ENCODE results near the gene NAA20. TPM values are rescaled to one million over a fixed set of nuclear protein-coding genes. Genes with fewer than 3 reads are reported as not detected.
A peak's percentile ranks its signal among the peaks of the same experiment; 100 is the strongest.

The NAA20 gene
- total RNA-seq, 1 experiment from 2014 or later = 81.5 TPM

GRCh38 chr20:19970256-19970765 is 46.9 kb upstream of the NAA20 start:
- intact Hi-C loops (cut with micrococcal nuclease; ENCODE audit: unreplicated experiment) = no loop called here
- CTCF ChIA-PET = no interaction called here
- POLR2A ChIA-PET = no interaction called here
- Histone ChIP-seq H3K4me1 (peaks cover 32% of the 10 kb centered on the region), H3K4me3 (ENCODE audit: low read depth, low read length) (no peak overlapping the region), H3K36me3 (ENCODE audit: control insufficient read depth, insufficient read depth, low read length) (no peaks in the 10 kb centered on the region), H3K27me3 (replicated peaks; ENCODE audit: control insufficient read depth, insufficient read depth, low read length) (no peaks in the 10 kb centered on the region), H3K9me3 (no peaks in the 10 kb centered on the region)
- no peak overlapping the region for H3K4me3 Mint-ChIP-seq (ENCODE audit: unreplicated experiment)
- TF ChIP-seq CTCF (IDR thresholded peaks at IDR 0.05; ENCODE audit: insufficient read depth in 1 of 2, low read depth in 1 of 2, low read length in 1 of 2, severe bottlenecking in 1 of 2, unreplicated experiment in 1 of 2) = no peak
- H3K9me3 Mint-ChIP-seq (ENCODE audit: unreplicated experiment) = no peaks in the 10 kb centered on the region
- peaks cover 5% of the 10 kb centered on the region for H3K36me3 Mint-ChIP-seq (ENCODE audit: insufficient read depth, unreplicated experiment)
- H3K27me3 Mint-ChIP-seq (ENCODE audit: insufficient read depth, unreplicated experiment) = no peaks in the 10 kb centered on the region
- DNase-seq = no peak
- H3K27ac Mint-ChIP-seq (ENCODE audit: unreplicated experiment) = no peak overlapping the region
- peaks cover 50% of the 10 kb centered on the region for H3K4me1 Mint-ChIP-seq (ENCODE audit: low read depth, unreplicated experiment)
- BruUV-seq (replicated peaks) = no TSS peak

- H3K27me3 ChIP-seq (replicated peaks; ENCODE audit: control insufficient read depth, insufficient read depth, low read length) = no peaks in the 10 kb centered on the region
- H3K36me3 ChIP-seq (ENCODE audit: control insufficient read depth, insufficient read depth, low read length) = no peaks in the 10 kb centered on the region
- POLR2A ChIA-PET = no interaction called here
- TF ChIP-seq CTCF (IDR thresholded peaks at IDR 0.05; ENCODE audit: insufficient read depth in 1 of 2, low read depth in 1 of 2, low read length in 1 of 2, severe bottlenecking in 1 of 2, unreplicated experiment in 1 of 2) = no peak
- Mint-ChIP-seq H3K27ac (ENCODE audit: unreplicated experiment) (no peak overlapping the region), H3K36me3 (ENCODE audit: insufficient read depth, unreplicated experiment) (peaks cover 5% of the 10 kb centered on the region), H3K9me3 (ENCODE audit: unreplicated experiment) (no peaks in the 10 kb centered on the region), H3K4me1 (ENCODE audit: low read depth, unreplicated experiment) (peaks cover 50% of the 10 kb centered on the region), H3K27me3 (ENCODE audit: insufficient read depth, unreplicated experiment) (no peaks in the 10 kb centered on the region), H3K4me3 (ENCODE audit: unreplicated experiment) (no peak overlapping the region)
- no peaks in the 10 kb centered on the region for H3K9me3 ChIP-seq
- intact Hi-C loops (cut with micrococcal nuclease; ENCODE audit: unreplicated experiment) = no loop called here
- no TSS peak for BruUV-seq (replicated peaks)
- CTCF ChIA-PET = no interaction called here
- no peak overlapping the region for H3K4me3 ChIP-seq (ENCODE audit: low read depth, low read length)
- DNase-seq = no peak
- H3K4me1 ChIP-seq = peaks cover 28% of the 10 kb centered on the region
Measured at GRCh38 chr20:19971116-19971515, 46.0 kb upstream of the NAA20 start.

- TF ChIP-seq CTCF (IDR thresholded peaks at IDR 0.05; ENCODE audit: insufficient read depth in 1 of 2, low read depth in 1 of 2, low read length in 1 of 2, severe bottlenecking in 1 of 2, unreplicated experiment in 1 of 2) = no peak
- Histone ChIP-seq H3K36me3 (ENCODE audit: control insufficient read depth, insufficient read depth, low read length) (peaks cover 1% of the 10 kb centered on the region; the same call in 1 of the 2 replicates), H3K4me3 (ENCODE audit: low read depth, low read length) (peak overlapping the region; percentile 51), H3K27me3 (replicated peaks; ENCODE audit: control insufficient read depth, insufficient read depth, low read length) (no peaks in the 10 kb centered on the region), H3K9me3 (no peaks in the 10 kb centered on the region), H3K4me1 (peaks cover 37% of the 10 kb centered on the region)
- Mint-ChIP-seq H3K4me1 (ENCODE audit: low read depth, unreplicated experiment) (peaks cover 47% of the 10 kb centered on the region), H3K36me3 (ENCODE audit: insufficient read depth, unreplicated experiment) (peaks cover 17% of the 10 kb centered on the region), H3K9me3 (ENCODE audit: unreplicated experiment) (no peaks in the 10 kb centered on the region), H3K27me3 (ENCODE audit: insufficient read depth, unreplicated experiment) (no peaks in the 10 kb centered on the region), H3K4me3 (ENCODE audit: unreplicated experiment) (peak overlapping the region; percentile 81), H3K27ac (ENCODE audit: unreplicated experiment) (peak overlapping the region; percentile 89)
- ChIA-PET CTCF (interaction anchor here (0.7 to 1.9 kb wide), 3 partner anchors 64 to 190 kb away, joined by 3 to 6 read pairs (median 3); partner anchors contain the start of genes CFAP61 and CRNKL1), POLR2A (interaction anchor here (0.9 to 1.3 kb wide), 3 partner anchors 43 to 78 kb away, joined by 4 to 10 read pairs (median 6); partner anchors contain the start of genes CFAP61, CRNKL1 and NAA20)
- peak in 1 of 2 experiments; percentile 54 for DNase-seq
- intact Hi-C loops (cut with micrococcal nuclease; ENCODE audit: unreplicated experiment) = loop anchor here (2.0 kb wide), 1 partner anchor 89 kb away; no protein-coding TSS in a partner anchor
- TSS peak; percentile 13 for BruUV-seq (replicated peaks)
Measured at GRCh38 chr20:19973961-19974629, 43.1 kb upstream of the NAA20 start.
